Lung (tissue), 12 donors: ENCODE measurements around the gene CDYL. TPM values are rescaled to one million over a fixed set of nuclear protein-coding genes. Genes with fewer than 3 reads are reported as not detected.
A peak's percentile ranks its signal among the peaks of the same experiment; 100 is the strongest.
"Not testable (repeated sequence)": the region's sequence is repeated elsewhere in the genome, so short reads cannot be mapped to it uniquely, and the experiment has no call there.

ENCODE experiments used
- ATAC-seq: fragments of 200-7000 bp; cut with Tn5 transposase; one replicate; pipeline ENCODE4 v1.9.1; 2020; ENCODE audit warnings: moderate number of reproducible peaks; ENCODE audit not compliant: insufficient read depth, low FRiP score
- DNase-seq, 3 donors: peaks; one replicate each; pipeline ENCODE4 v3.0.0-alpha.2; 2013 to 2017
- H3K27ac ChIP-seq, 2 donors: one replicate each; pipeline ENCODE4 v1.5.1; 2013; ENCODE audit warnings: mild to moderate bottlenecking in 2 of 2, moderate library complexity in 2 of 2, control low read depth in 1 of 2, inconsistent platforms in 1 of 2, low read depth in 1 of 2, low read length in 1 of 2
- H3K27me3 ChIP-seq, 3 donors: one replicate each; pipeline ENCODE4 v1.5.1; 2013; ENCODE audit warnings: low read length in 2 of 3; ENCODE audit not compliant: control insufficient read depth in 3 of 3, insufficient read depth in 3 of 3
- H3K36me3 ChIP-seq, 4 donors: one replicate each; pipeline ENCODE4 v1.5.1; 2013; ENCODE audit warnings: low read length in 4 of 4, mild to moderate bottlenecking in 1 of 4, moderate library complexity in 1 of 4; ENCODE audit not compliant: control insufficient read depth in 4 of 4, insufficient read depth in 4 of 4
- H3K4me1 ChIP-seq, 5 donors: one replicate each; pipeline ENCODE4 v1.5.1; 2013; ENCODE audit warnings: low read length in 5 of 5, mild to moderate bottlenecking in 2 of 5, moderate library complexity in 1 of 5; ENCODE audit not compliant: control insufficient read depth in 5 of 5, insufficient read depth in 5 of 5
- H3K4me3 ChIP-seq: one replicate; pipeline ENCODE4 v1.5.1; 2013; ENCODE audit warnings: mild to moderate bottlenecking, control low read depth, moderate library complexity
- H3K9ac ChIP-seq, 2 donors: one replicate each; pipeline ENCODE4 v1.5.1; 2013; ENCODE audit warnings: low read length in 2 of 2, control low read depth in 1 of 2; ENCODE audit not compliant: insufficient read depth in 1 of 2
- H3K9me3 ChIP-seq, 4 donors: one replicate each; pipeline ENCODE4 v1.5.1; 2013; ENCODE audit warnings: low read length in 3 of 4, mild to moderate bottlenecking in 1 of 4, moderate library complexity in 1 of 4; ENCODE audit not compliant: control insufficient read depth in 4 of 4, insufficient read depth in 3 of 4
- CTCF ChIP-seq: IDR thresholded peaks from 2 replicates; pipeline ENCODE4 v1.5.1; 2012; ENCODE audit warnings: mild to moderate bottlenecking; ENCODE audit errors: control extremely low read depth, extremely low read depth
- WGBS, 2 donors: extraction: QIAGEN DNeasy Blood & Tissue Kit; methylation state at CpG; one replicate each; pipeline ENCODE4 v1.1.7; 2013; 5-methylcytosine and 5-hydroxymethylcytosine counted together
- polyA plus RNA-seq, 2 donors: library from polyadenylated mRNA; stranded (reverse); fragments of 200-250 nt; gene quantifications; one replicate each; pipeline ENCODE4 v1.2.1, GENCODE V29; 2013
- total RNA-seq, 2 donors: library from RNA; depleted of rRNA in 1 of 2; stranded (reverse); fragments of >200 nt in 1 of 2; gene quantifications; one replicate each; pipeline ENCODE4 v1.2.1, GENCODE V29; 2014 to 2021
- donor health status: control.
- donor health status: control.
- donor health status: Bipolar disorder and iron deficiency.
- donor health status: healthy.
- donor health status: DM: yes; HTN: yes; CAD: no.

Gene CDYL
- total and polyA plus RNA-seq, 4 donors = 5.8 to 51.6 (median 20.9) TPM

GRCh38 chr6:5003604-5004372 is 227.6 kb downstream of the CDYL start, which contains the start of gene RPP40:
Gene RPP40 (minus strand): TSS chr6:5004037. CDS start chr6:5004002, 35 bp downstream.
- WGBS, 2 donors = 0 to 1% methylated on average over 59 to 64 of the region's 64 CpGs
- H3K4me1 ChIP-seq = peaks cover 0 to 11% (median 0%) of the 10 kb centered on the region in 5 donors
- H3K4me3 ChIP-seq = peak within 1 kb of the TSS; percentile 93
- no peaks in the 10 kb centered on the region for H3K27me3 ChIP-seq
- H3K9me3 ChIP-seq = no peaks in the 10 kb centered on the region
- H3K9ac ChIP-seq = peak within 1 kb of the TSS in 1 of 2 donors; percentile 82
- ATAC-seq = peak; percentile 100
- peaks cover 0 to 5% (median under 1%) of the 10 kb centered on the region in 4 donors for H3K36me3 ChIP-seq
- peak; percentile 43 for TF ChIP-seq CTCF
- peak within 1 kb of the TSS; percentile 80 to 95 for H3K27ac ChIP-seq
- DNase-seq = peak; percentile 97 to 98 (median 98)

GRCh38 chr6:5004373-5005037 is 228.3 kb downstream of the CDYL start:
- H3K4me1 ChIP-seq = peaks cover 0 to 11% (median 0%) of the 10 kb centered on the region in 5 donors
- H3K27me3 ChIP-seq = no peaks in the 10 kb centered on the region
- H3K27ac ChIP-seq = peak overlapping the region; percentile 80 to 95
- no peak for TF ChIP-seq CTCF
- DNase-seq (no peak), ATAC-seq (no peak)
- no peaks in the 10 kb centered on the region for H3K9me3 ChIP-seq
- WGBS, 2 donors = 59 to 61% methylated on average over 12 of the region's 12 CpGs
- peak overlapping the region in 1 of 2 donors; percentile 82 for H3K9ac ChIP-seq
- H3K36me3 ChIP-seq = peaks cover 0 to 5% (median 0%) of the 10 kb centered on the region in 4 donors
- peak overlapping the region; percentile 52 for H3K4me3 ChIP-seq

- ATAC-seq, DNase-seq, H3K9ac ChIP-seq, H3K27ac ChIP-seq, H3K4me3 ChIP-seq, H3K9me3 ChIP-seq, H3K27me3 ChIP-seq, H3K36me3 ChIP-seq: not testable (repeated sequence)
- H3K4me1 ChIP-seq = peaks cover 0 to 11% (median 0%) of the 10 kb centered on the region in 5 donors
- WGBS, 2 donors = 96 to 99% methylated on average over 5 of the region's 5 CpGs
Measured at GRCh38 chr6:5005038-5005433, 228.8 kb downstream of the CDYL start.

Other genes starting within 250 kb of the CDYL start
- gene RPP40, start 227.6 kb downstream of the CDYL start, total RNA-seq = 1 to 10 TPM; 6.3 to 7.7 TPM
- 1 to 10 TPM; 4.4 to 8.5 TPM for gene RPP40, start 227.6 kb downstream of the CDYL start, polyA plus RNA-seq